ENCODE results near the gene EPHA6. TPM values are rescaled to one million over a fixed set of nuclear protein-coding genes. Genes with fewer than 3 reads are reported as not detected.
"Not testable (repeated sequence)": the region's sequence is repeated elsewhere in the genome, so short reads cannot be mapped to it uniquely, and the experiment has no call there.

EPHA6 gene
- total RNA-seq, 1 experiment from 2014 or later: 1.1 TPM

GRCh38 chr3:96900566-96900965 lies 86.2 kb downstream of the EPHA6 start:
- no peaks in the 10 kb centered on the region for H3K36me3 Mint-ChIP-seq (ENCODE audit: insufficient read depth, unreplicated experiment)
- BruUV-seq (replicated peaks): no TSS peak
- no peaks in the 10 kb centered on the region for H3K27me3 Mint-ChIP-seq (ENCODE audit: unreplicated experiment)
- H3K4me1 Mint-ChIP-seq (ENCODE audit: low read depth, unreplicated experiment): no peaks in the 10 kb centered on the region
- intact Hi-C loops (cut with micrococcal nuclease; ENCODE audit: unreplicated experiment): no loop called here
- CTCF ChIA-PET: no interaction called here
- no peak overlapping the region for H3K4me3 Mint-ChIP-seq (ENCODE audit: low read depth, unreplicated experiment)
- H3K27ac Mint-ChIP-seq (ENCODE audit: unreplicated experiment): no peak overlapping the region
- H3K9me3 Mint-ChIP-seq (ENCODE audit: low read depth, unreplicated experiment): no peaks in the 10 kb centered on the region
- no peak for DNase-seq
- TF ChIP-seq CTCF (IDR thresholded peaks at IDR 0.05; ENCODE audit: unreplicated experiment): no peak

- CTCF ChIA-PET: no interaction called here
- no peak overlapping the region for H3K27ac Mint-ChIP-seq (ENCODE audit: unreplicated experiment)
- no peaks in the 10 kb centered on the region for H3K27me3 Mint-ChIP-seq (ENCODE audit: unreplicated experiment)
- no peaks in the 10 kb centered on the region for H3K36me3 Mint-ChIP-seq (ENCODE audit: insufficient read depth, unreplicated experiment)
- DNase-seq: no peak
- TF ChIP-seq CTCF (IDR thresholded peaks at IDR 0.05; ENCODE audit: unreplicated experiment): no peak
- intact Hi-C loops (cut with micrococcal nuclease; ENCODE audit: unreplicated experiment): no loop called here
- H3K4me1 Mint-ChIP-seq (ENCODE audit: low read depth, unreplicated experiment): no peaks in the 10 kb centered on the region
- H3K4me3 Mint-ChIP-seq (ENCODE audit: low read depth, unreplicated experiment): no peak overlapping the region
- H3K9me3 Mint-ChIP-seq (ENCODE audit: low read depth, unreplicated experiment): no peaks in the 10 kb centered on the region
- no TSS peak for BruUV-seq (replicated peaks)
Observed at GRCh38 chr3:96915445-96915844, 101.1 kb downstream of the EPHA6 start.

- no peaks in the 10 kb centered on the region for H3K36me3 Mint-ChIP-seq (ENCODE audit: insufficient read depth, unreplicated experiment)
- intact Hi-C loops (cut with micrococcal nuclease; ENCODE audit: unreplicated experiment): no loop called here
Observed at GRCh38 chr3:96931119-96931862, 116.9 kb downstream of the EPHA6 start.

GRCh38 chr3:96942131-96942530 lies 127.7 kb downstream of the EPHA6 start:
- DNase-seq; H3K9me3 Mint-ChIP-seq (ENCODE audit: low read depth, unreplicated experiment); CTCF ChIA-PET; BruUV-seq (replicated peaks); H3K4me1 Mint-ChIP-seq (ENCODE audit: low read depth, unreplicated experiment); intact Hi-C loops (cut with micrococcal nuclease; ENCODE audit: unreplicated experiment); H3K4me3 Mint-ChIP-seq (ENCODE audit: low read depth, unreplicated experiment); H3K36me3 Mint-ChIP-seq (ENCODE audit: insufficient read depth, unreplicated experiment); H3K27ac Mint-ChIP-seq (ENCODE audit: unreplicated experiment); H3K27me3 Mint-ChIP-seq (ENCODE audit: unreplicated experiment): not testable (repeated sequence)

More at GRCh38 chr3:96931119-96931862, 116.9 kb downstream of the EPHA6 start:
- BruUV-seq (replicated peaks): no TSS peak
- CTCF ChIA-PET: interaction anchor here (0.6 kb wide), 1 partner anchor 14 kb away, joined by 3 read pairs; no protein-coding TSS in a partner anchor
- H3K27ac Mint-ChIP-seq (ENCODE audit: unreplicated experiment): no peak overlapping the region
- H3K9me3 Mint-ChIP-seq (ENCODE audit: low read depth, unreplicated experiment): peaks cover 3% of the 10 kb centered on the region
- no peak for TF ChIP-seq CTCF (IDR thresholded peaks at IDR 0.05; ENCODE audit: unreplicated experiment)
- H3K4me1 Mint-ChIP-seq (ENCODE audit: low read depth, unreplicated experiment): no peaks in the 10 kb centered on the region
- H3K27me3 Mint-ChIP-seq (ENCODE audit: unreplicated experiment): no peaks in the 10 kb centered on the region
- no peak overlapping the region for H3K4me3 Mint-ChIP-seq (ENCODE audit: low read depth, unreplicated experiment)
- no peak for DNase-seq

- Mint-ChIP-seq H3K4me1 (ENCODE audit: low read depth, unreplicated experiment) (peaks cover 12% of the 10 kb centered on the region), H3K27ac (ENCODE audit: unreplicated experiment) (no peak overlapping the region), H3K27me3 (ENCODE audit: unreplicated experiment) (no peaks in the 10 kb centered on the region), H3K36me3 (ENCODE audit: insufficient read depth, unreplicated experiment) (no peaks in the 10 kb centered on the region), H3K4me3 (ENCODE audit: low read depth, unreplicated experiment) (no peak overlapping the region), H3K9me3 (ENCODE audit: low read depth, unreplicated experiment) (no peaks in the 10 kb centered on the region)
- no peak for TF ChIP-seq CTCF (IDR thresholded peaks at IDR 0.05; ENCODE audit: unreplicated experiment)
- DNase-seq: no peak
- BruUV-seq (replicated peaks): no TSS peak
- CTCF ChIA-PET: no interaction called here
- intact Hi-C loops (cut with micrococcal nuclease; ENCODE audit: unreplicated experiment): no loop called here
Observed at GRCh38 chr3:96958856-96959255, 144.5 kb downstream of the EPHA6 start.

All from Calu3 (cell line).